ENCODE results near the gene DOK4. TPM values are rescaled to one million over a fixed set of nuclear protein-coding genes. Genes with fewer than 3 reads are reported as not detected.

Gene DOK4
- total and polyA plus RNA-seq, 2 donors (not counting 1 experiment from before 2014, with no cell fraction given), result 1.6 to 2.5 TPM

DNA sequence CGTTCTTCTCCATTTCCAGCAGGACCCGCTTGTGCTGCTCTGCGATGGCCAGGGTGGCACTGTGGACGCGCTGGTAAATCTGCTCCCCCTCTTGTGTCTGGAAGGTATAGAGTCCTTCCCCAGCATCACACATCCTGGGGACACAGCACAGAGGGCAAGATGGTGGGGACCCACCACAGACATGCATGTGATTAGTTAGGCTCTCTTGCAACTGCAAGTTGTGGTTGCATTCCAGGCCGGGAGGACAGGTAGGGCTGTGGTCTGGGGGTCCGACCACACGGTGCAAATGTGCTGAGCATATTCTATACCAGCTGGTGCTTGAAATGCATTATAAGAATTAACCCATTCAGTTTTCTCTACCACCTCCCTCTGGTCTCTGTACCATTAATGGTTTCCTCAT, 12.4 kb downstream of the DOK4 start:
- H3K4me2 ChIP-seq (replicated peaks; ENCODE audit: low read depth, low read length, poor library complexity, severe bottlenecking), result no peak overlapping the region
- ChIA-PET CTCF (interaction anchor here (0.7 to 2.2 kb wide), 5 partner anchors 12 to 229 kb away, joined by 3 to 14 read pairs (median 5); partner anchors contain the start of genes ARL2BP and DOK4), POLR2A (interaction anchor here (0.7 kb wide), 1 partner anchor 576 kb away, joined by 3 read pairs; no protein-coding TSS in a partner anchor)
- no peak overlapping the region for H3K9ac ChIP-seq (ENCODE audit: low read length)
- ATAC-seq (ENCODE audit: low read depth), result no peak
- no peak overlapping the region for H3K4me3 ChIP-seq (ENCODE audit: control extremely low read depth in 1 of 5, extremely low read depth in 1 of 5, insufficient read depth in 1 of 5, low read depth in 2 of 5, low read length in 4 of 5)
- peaks cover 0 to 4% (median 0%) of the 10 kb centered on the region in 4 experiments for H3K27me3 ChIP-seq (replicated peaks in 1 of 4; ENCODE audit: control extremely low read depth in 1 of 4, control insufficient read depth in 3 of 4, insufficient read depth in 4 of 4, low read length in 3 of 4)
- no peak overlapping the region for H2AFZ ChIP-seq (ENCODE audit: insufficient read depth, low read depth, low read length, poor library complexity, severe bottlenecking)
- no peak overlapping the region for H3K27ac ChIP-seq (ENCODE audit: low read length in 2 of 2)
- no peak overlapping the region for H3K27ac Mint-ChIP-seq
- H3K36me3 ChIP-seq (replicated peaks in 1 of 2; ENCODE audit: control extremely low read depth in 1 of 2, control insufficient read depth in 1 of 2, extremely low read depth in 1 of 2, insufficient read depth in 2 of 2, low read length in 1 of 2), result peaks cover 1 to 36% of the 10 kb centered on the region in 2 experiments
- WGBS (ENCODE audit: insufficient coverage), result 98% methylated on average over 5 of the region's 8 CpGs
- no peak overlapping the region for H3K4me3 Mint-ChIP-seq
- H4K20me1 ChIP-seq (ENCODE audit: control insufficient read depth, insufficient read depth, low read length, poor library complexity, severe bottlenecking), result no peaks in the 10 kb centered on the region
- no peaks in the 10 kb centered on the region for H3K9me3 Mint-ChIP-seq (ENCODE audit: insufficient read depth)
- H3K4me1 ChIP-seq (ENCODE audit: control insufficient read depth in 2 of 2, insufficient read depth in 2 of 2, low read length in 2 of 2), result peaks cover 22 to 36% of the 10 kb centered on the region in 2 donors
- no peak for TF ChIP-seq EZH2 (IDR thresholded peaks at IDR 0.05; ENCODE audit: borderline replicate concordance, insufficient read depth, low read depth, low read length, poor library complexity, severe bottlenecking)
- TF ChIP-seq, protein P1, sequence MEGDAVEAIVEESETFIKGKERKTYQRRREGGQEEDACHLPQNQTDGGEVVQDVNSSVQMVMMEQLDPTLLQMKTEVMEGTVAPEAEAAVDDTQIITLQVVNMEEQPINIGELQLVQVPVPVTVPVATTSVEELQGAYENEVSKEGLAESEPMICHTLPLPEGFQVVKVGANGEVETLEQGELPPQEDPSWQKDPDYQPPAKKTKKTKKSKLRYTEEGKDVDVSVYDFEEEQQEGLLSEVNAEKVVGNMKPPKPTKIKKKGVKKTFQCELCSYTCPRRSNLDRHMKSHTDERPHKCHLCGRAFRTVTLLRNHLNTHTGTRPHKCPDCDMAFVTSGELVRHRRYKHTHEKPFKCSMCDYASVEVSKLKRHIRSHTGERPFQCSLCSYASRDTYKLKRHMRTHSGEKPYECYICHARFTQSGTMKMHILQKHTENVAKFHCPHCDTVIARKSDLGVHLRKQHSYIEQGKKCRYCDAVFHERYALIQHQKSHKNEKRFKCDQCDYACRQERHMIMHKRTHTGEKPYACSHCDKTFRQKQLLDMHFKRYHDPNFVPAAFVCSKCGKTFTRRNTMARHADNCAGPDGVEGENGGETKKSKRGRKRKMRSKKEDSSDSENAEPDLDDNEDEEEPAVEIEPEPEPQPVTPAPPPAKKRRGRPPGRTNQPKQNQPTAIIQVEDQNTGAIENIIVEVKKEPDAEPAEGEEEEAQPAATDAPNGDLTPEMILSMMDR (IDR thresholded peaks at IDR 0.05), result no peak
- H3K9me3 ChIP-seq (ENCODE audit: control extremely low read depth in 1 of 3, control insufficient read depth in 2 of 3, insufficient read depth in 1 of 3, low read length in 2 of 3), result no peaks in the 10 kb centered on the region
- peaks cover 4% of the 10 kb centered on the region for H3K27me3 Mint-ChIP-seq
- no peaks in the 10 kb centered on the region for H3K79me2 ChIP-seq (ENCODE audit: control insufficient read depth, insufficient read depth, low read length)
- no peak for DNase-seq
- H3K4me1 Mint-ChIP-seq, result peaks cover 24% of the 10 kb centered on the region
- intact Hi-C loops (cut with micrococcal nuclease), result no loop called here

DNA sequence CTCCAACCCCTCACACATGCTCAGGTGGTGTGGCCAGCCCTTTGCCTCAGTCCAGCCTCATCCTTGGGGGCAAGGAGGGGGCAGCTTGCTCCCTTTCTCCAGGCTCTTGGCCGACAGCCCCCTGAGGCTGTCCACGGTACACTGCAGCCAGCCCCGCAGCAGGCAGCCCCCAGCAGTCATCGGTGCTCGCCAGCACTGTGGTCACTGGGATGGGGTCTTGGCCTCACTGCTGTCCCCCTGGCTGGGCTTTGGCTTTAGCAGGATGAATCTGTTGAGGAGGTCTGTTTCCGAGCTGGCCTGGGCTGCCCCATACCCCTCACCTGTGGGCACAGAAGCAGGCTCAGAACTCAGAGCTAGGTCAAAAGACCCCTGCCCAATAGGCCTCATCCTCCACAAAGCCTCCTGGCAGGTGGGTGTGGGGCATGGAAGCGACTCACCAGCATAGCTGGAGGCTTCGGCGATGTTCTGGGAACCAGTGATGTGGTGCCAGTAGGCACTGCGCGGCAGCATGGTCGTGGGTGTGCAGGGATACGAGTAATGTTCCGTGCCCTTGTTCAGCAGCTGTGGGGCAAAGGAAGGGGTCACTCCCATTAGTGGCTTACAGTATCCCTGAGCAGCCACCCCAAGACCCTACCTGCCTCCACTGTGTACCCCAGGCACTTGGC, 13.0 kb downstream of the DOK4 start:
- Mint-ChIP-seq H3K4me3 (no peak overlapping the region), H3K9me3 (ENCODE audit: insufficient read depth) (no peaks in the 10 kb centered on the region), H3K4me1 (peaks cover 19% of the 10 kb centered on the region), H3K27ac (no peak overlapping the region), H3K27me3 (no peaks in the 10 kb centered on the region)
- Histone ChIP-seq H3K27ac (ENCODE audit: low read length in 2 of 2) (no peak overlapping the region), H4K20me1 (ENCODE audit: control insufficient read depth, insufficient read depth, low read length, poor library complexity, severe bottlenecking) (no peaks in the 10 kb centered on the region), H3K9me3 (ENCODE audit: control extremely low read depth in 1 of 3, control insufficient read depth in 2 of 3, insufficient read depth in 1 of 3, low read length in 2 of 3) (no peaks in the 10 kb centered on the region), H3K79me2 (ENCODE audit: control insufficient read depth, insufficient read depth, low read length) (no peaks in the 10 kb centered on the region), H3K4me1 (ENCODE audit: control insufficient read depth in 2 of 2, insufficient read depth in 2 of 2, low read length in 2 of 2) (peaks cover 16 to 30% of the 10 kb centered on the region in 2 donors), H3K27me3 (replicated peaks in 1 of 4; ENCODE audit: control extremely low read depth in 1 of 4, control insufficient read depth in 3 of 4, insufficient read depth in 4 of 4, low read length in 3 of 4) (peaks cover 0 to 4% (median 0%) of the 10 kb centered on the region in 4 experiments), H3K36me3 (replicated peaks in 1 of 2; ENCODE audit: control extremely low read depth in 1 of 2, control insufficient read depth in 1 of 2, extremely low read depth in 1 of 2, insufficient read depth in 2 of 2, low read length in 1 of 2) (peaks cover 7 to 42% of the 10 kb centered on the region in 2 experiments), H2AFZ (ENCODE audit: insufficient read depth, low read depth, low read length, poor library complexity, severe bottlenecking) (no peak overlapping the region), H3K4me2 (replicated peaks; ENCODE audit: low read depth, low read length, poor library complexity, severe bottlenecking) (no peak overlapping the region), H3K9ac (ENCODE audit: low read length) (no peak overlapping the region), H3K4me3 (ENCODE audit: control extremely low read depth in 1 of 5, extremely low read depth in 1 of 5, insufficient read depth in 1 of 5, low read depth in 2 of 5, low read length in 4 of 5) (no peak overlapping the region)
- TF ChIP-seq EZH2 (IDR thresholded peaks at IDR 0.05; ENCODE audit: borderline replicate concordance, insufficient read depth, low read depth, low read length, poor library complexity, severe bottlenecking), result no peak
- TF ChIP-seq, protein P1 (IDR thresholded peaks at IDR 0.05), result no peak
- WGBS (ENCODE audit: insufficient coverage), result 95% methylated on average over 13 of the region's 14 CpGs
- DNase-seq, result no peak
- ChIA-PET POLR2A (interaction anchor here (0.6 kb wide), 1 partner anchor 725 kb away, joined by 11 read pairs; no protein-coding TSS in a partner anchor), CTCF (interaction anchor here (1.0 to 2.2 kb wide), 2 partner anchors 13 to 103 kb away, joined by 4 to 5 read pairs; partner anchors contain the start of gene DOK4)
- intact Hi-C loops (cut with micrococcal nuclease), result no loop called here
- ATAC-seq (ENCODE audit: low read depth), result no peak
